Panc1 (cell line): ENCODE measurements around the gene OSBPL10.

ENCODE experiments used
- POLR2AphosphoS5 ChIP-seq: IDR thresholded peaks from 2 replicates; pipeline ENCODE4 v1.6.1; 2012; ENCODE audit warnings: mild to moderate bottlenecking, low read depth, low read length, moderate library complexity
- SIN3A ChIP-seq: IDR thresholded peaks from 2 replicates; pipeline ENCODE4 v1.6.1; 2012; ENCODE audit warnings: low read depth, mild to moderate bottlenecking, low read length, moderate library complexity, borderline replicate concordance; ENCODE audit not compliant: insufficient read depth
- TF ChIP-seq, protein P1 (sequence below): fragments of 450-650 bp; IDR thresholded peaks from 2 replicates; pipeline ENCODE4 v1.5.1; 2017; ENCODE audit warnings: mild to moderate bottlenecking

GRCh38 chr3:31868236-31868635, 112.8 kb downstream of the OSBPL10 start:
- TF ChIP-seq, protein P1, sequence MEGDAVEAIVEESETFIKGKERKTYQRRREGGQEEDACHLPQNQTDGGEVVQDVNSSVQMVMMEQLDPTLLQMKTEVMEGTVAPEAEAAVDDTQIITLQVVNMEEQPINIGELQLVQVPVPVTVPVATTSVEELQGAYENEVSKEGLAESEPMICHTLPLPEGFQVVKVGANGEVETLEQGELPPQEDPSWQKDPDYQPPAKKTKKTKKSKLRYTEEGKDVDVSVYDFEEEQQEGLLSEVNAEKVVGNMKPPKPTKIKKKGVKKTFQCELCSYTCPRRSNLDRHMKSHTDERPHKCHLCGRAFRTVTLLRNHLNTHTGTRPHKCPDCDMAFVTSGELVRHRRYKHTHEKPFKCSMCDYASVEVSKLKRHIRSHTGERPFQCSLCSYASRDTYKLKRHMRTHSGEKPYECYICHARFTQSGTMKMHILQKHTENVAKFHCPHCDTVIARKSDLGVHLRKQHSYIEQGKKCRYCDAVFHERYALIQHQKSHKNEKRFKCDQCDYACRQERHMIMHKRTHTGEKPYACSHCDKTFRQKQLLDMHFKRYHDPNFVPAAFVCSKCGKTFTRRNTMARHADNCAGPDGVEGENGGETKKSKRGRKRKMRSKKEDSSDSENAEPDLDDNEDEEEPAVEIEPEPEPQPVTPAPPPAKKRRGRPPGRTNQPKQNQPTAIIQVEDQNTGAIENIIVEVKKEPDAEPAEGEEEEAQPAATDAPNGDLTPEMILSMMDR = no peak
- no peak for TF ChIP-seq SIN3A
- TF ChIP-seq POLR2AphosphoS5 = no peak
